GM06990 (cell line): ENCODE data around the gene CYP1B1.

Experiments used
- DNase-seq: peaks from one replicate; pipeline ENCODE4 v3.0.0-alpha.2; 2011; ENCODE audit not compliant: insufficient read length; ENCODE audit errors: extremely low read depth
- H3K27me3 ChIP-seq: replicated peaks from 2 replicates; pipeline ENCODE4 v1.6.0; 2011; ENCODE audit warnings: low read length; ENCODE audit not compliant: control insufficient read depth, insufficient read depth
- H3K36me3 ChIP-seq: 2 replicates; pipeline ENCODE4 v1.5.1; 2011; ENCODE audit warnings: low read length; ENCODE audit not compliant: control insufficient read depth, insufficient read depth
- H3K4me3 ChIP-seq: replicated peaks from 2 replicates; pipeline ENCODE4 v1.5.1; 2011; ENCODE audit warnings: low read depth, mild to moderate bottlenecking, control low read depth, low read length
- CTCF ChIP-seq: IDR thresholded peaks from 2 replicates; pipeline ENCODE4 v1.5.1; 2011; ENCODE audit warnings: low read length, control low read depth, mild to moderate bottlenecking, inconsistent platforms; ENCODE audit not compliant: insufficient read depth, poor library complexity, severe bottlenecking

CYP1B1 gene

GRCh38 chr2:38065502-38066135 is 10.3 kb downstream of the CYP1B1 start:
- H3K36me3 ChIP-seq, result no peaks in the 10 kb centered on the region
- H3K4me3 ChIP-seq, result no peak overlapping the region
- no peak for TF ChIP-seq CTCF
- H3K27me3 ChIP-seq, result no peaks in the 10 kb centered on the region
- DNase-seq, result no peak

GRCh38 chr2:38064801-38065501 is 11.0 kb downstream of the CYP1B1 start:
- TF ChIP-seq CTCF, result no peak
- no peak for DNase-seq
- Histone ChIP-seq H3K36me3 (no peaks in the 10 kb centered on the region), H3K4me3 (no peak overlapping the region), H3K27me3 (no peaks in the 10 kb centered on the region)

GRCh38 chr2:38060236-38061018 is 15.5 kb downstream of the CYP1B1 start:
- no peak for TF ChIP-seq CTCF
- H3K36me3 ChIP-seq, result no peaks in the 10 kb centered on the region
- DNase-seq, result no peak
- H3K27me3 ChIP-seq, result no peaks in the 10 kb centered on the region
- H3K4me3 ChIP-seq, result no peak overlapping the region

- H3K4me3 ChIP-seq, result no peak overlapping the region
- no peaks in the 10 kb centered on the region for H3K27me3 ChIP-seq
- H3K36me3 ChIP-seq, result no peaks in the 10 kb centered on the region
- no peak for DNase-seq
- TF ChIP-seq CTCF, result no peak
These were observed 18.1 kb downstream of the CYP1B1 start for GRCh38 chr2:38057651-38058410.

GRCh38 chr2:38056216-38056615 is 19.7 kb downstream of the CYP1B1 start:
- no peaks in the 10 kb centered on the region for H3K36me3 ChIP-seq
- no peak overlapping the region for H3K4me3 ChIP-seq
- DNase-seq, result no peak
- no peaks in the 10 kb centered on the region for H3K27me3 ChIP-seq
- TF ChIP-seq CTCF, result no peak
